IPS-18a (cell line): ENCODE measurements around the gene MACF1.
"Not testable (repeated sequence)": the region's sequence is repeated elsewhere in the genome, so short reads cannot be mapped to it uniquely, and the experiment has no call there.

Source experiments
- H3K27ac ChIP-seq: one replicate; pipeline ENCODE4 v1.5.1; 2013; ENCODE audit warnings: low read length
- H3K27me3 ChIP-seq: one replicate; pipeline ENCODE4 v1.6.1; 2013; ENCODE audit warnings: mild to moderate bottlenecking, low read length; ENCODE audit not compliant: control insufficient read depth, insufficient read depth
- H3K36me3 ChIP-seq: one replicate; pipeline ENCODE4 v1.6.1; 2013; ENCODE audit warnings: low read depth, low read length; ENCODE audit not compliant: control insufficient read depth
- H3K4me1 ChIP-seq: one replicate; pipeline ENCODE4 v1.6.1; 2013; ENCODE audit warnings: low read depth, low read length; ENCODE audit not compliant: control insufficient read depth
- H3K4me3 ChIP-seq: one replicate; pipeline ENCODE4 v1.5.1; 2013; ENCODE audit warnings: low read length
- H3K9ac ChIP-seq: one replicate; pipeline ENCODE4 v1.6.1; 2013; ENCODE audit warnings: mild to moderate bottlenecking, low read length, moderate library complexity
- H3K9me3 ChIP-seq: one replicate; pipeline ENCODE4 v1.6.1; 2013; ENCODE audit warnings: low read depth, low read length; ENCODE audit not compliant: control insufficient read depth

MACF1 gene

GRCh38 chr1:39438042-39438441 lies 233.5 kb downstream of the MACF1 start:
- no peak overlapping the region for H3K27ac ChIP-seq
- H3K36me3 ChIP-seq: peaks cover 85% of the 10 kb centered on the region
- H3K27me3 ChIP-seq: no peaks in the 10 kb centered on the region
- H3K4me1 ChIP-seq: no peaks in the 10 kb centered on the region
- H3K9me3 ChIP-seq: no peaks in the 10 kb centered on the region
- no peak overlapping the region for H3K4me3 ChIP-seq
- no peak overlapping the region for H3K9ac ChIP-seq

DNA sequence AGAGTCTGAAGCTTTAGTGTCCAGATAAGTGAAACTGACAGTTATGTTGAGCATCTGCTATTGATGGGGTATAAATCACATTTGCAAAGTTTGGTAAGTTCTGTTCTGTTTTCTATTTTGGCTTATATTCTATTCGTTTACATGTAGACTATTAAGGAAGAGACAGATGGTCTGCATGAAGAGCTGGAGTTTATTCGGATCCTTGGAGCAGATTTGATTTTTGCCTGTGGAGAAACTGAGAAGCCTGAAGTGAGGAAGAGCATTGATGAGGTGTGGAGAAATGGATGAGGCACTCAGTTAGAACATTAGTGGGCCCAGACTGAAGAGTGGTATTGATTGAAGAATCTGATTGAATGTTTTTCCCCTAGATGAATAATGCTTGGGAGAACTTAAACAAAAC lies 236.4 kb downstream of the MACF1 start:
- Histone ChIP-seq H3K36me3 (peaks cover 87% of the 10 kb centered on the region), H3K27ac (no peak overlapping the region), H3K4me1 (no peaks in the 10 kb centered on the region), H3K9ac (no peak overlapping the region), H3K27me3 (no peaks in the 10 kb centered on the region), H3K9me3 (no peaks in the 10 kb centered on the region), H3K4me3 (no peak overlapping the region)

DNA sequence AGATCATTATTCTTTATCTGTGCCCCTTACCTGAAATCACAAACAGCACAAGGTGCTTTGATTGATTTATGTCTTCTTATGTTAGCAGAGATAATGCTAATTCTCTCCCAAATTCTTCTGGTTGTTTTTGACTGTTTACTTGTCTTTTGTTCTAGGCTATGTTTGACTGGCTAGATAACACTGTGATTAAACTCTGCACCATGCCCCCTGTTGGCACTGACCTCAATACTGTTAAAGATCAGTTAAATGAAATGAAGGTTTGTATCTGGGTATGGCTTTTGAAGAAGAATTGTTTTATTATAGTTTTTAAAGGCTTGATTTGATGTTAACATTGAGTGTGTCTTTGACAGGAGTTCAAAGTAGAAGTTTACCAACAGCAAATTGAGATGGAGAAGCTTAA lies 237.3 kb downstream of the MACF1 start:
- Histone ChIP-seq H3K27me3 (no peaks in the 10 kb centered on the region), H3K27ac (no peak overlapping the region), H3K9ac (no peak overlapping the region), H3K4me1 (no peaks in the 10 kb centered on the region), H3K36me3 (peaks cover 85% of the 10 kb centered on the region), H3K9me3 (no peaks in the 10 kb centered on the region), H3K4me3 (no peak overlapping the region)

DNA sequence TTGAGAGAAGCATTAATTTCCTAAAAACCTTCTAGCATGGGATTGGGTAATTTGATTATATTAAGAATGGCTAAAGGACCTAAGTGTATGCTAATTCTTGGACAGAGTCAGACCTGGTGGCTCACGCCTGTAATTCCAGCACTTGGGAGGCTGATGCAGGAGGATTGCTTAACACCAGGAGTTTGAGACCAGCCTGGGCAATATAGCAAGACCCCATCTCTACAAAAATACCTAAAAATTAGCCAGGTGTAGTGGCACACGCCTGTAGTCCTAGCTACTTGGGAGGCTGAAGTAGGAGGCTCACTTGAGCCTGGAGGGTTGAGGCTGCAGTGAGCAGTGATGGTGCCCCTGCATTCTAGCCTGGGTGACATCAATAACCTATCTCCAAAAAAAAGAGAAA lies 241.1 kb downstream of the MACF1 start:
- H3K27me3 ChIP-seq: no peaks in the 10 kb centered on the region
- H3K4me1 ChIP-seq: no peaks in the 10 kb centered on the region
- no peak overlapping the region for H3K4me3 ChIP-seq
- no peaks in the 10 kb centered on the region for H3K9me3 ChIP-seq
- H3K36me3 ChIP-seq: peaks cover 89% of the 10 kb centered on the region
- H3K9ac ChIP-seq: no peak overlapping the region
- H3K27ac ChIP-seq: no peak overlapping the region

DNA sequence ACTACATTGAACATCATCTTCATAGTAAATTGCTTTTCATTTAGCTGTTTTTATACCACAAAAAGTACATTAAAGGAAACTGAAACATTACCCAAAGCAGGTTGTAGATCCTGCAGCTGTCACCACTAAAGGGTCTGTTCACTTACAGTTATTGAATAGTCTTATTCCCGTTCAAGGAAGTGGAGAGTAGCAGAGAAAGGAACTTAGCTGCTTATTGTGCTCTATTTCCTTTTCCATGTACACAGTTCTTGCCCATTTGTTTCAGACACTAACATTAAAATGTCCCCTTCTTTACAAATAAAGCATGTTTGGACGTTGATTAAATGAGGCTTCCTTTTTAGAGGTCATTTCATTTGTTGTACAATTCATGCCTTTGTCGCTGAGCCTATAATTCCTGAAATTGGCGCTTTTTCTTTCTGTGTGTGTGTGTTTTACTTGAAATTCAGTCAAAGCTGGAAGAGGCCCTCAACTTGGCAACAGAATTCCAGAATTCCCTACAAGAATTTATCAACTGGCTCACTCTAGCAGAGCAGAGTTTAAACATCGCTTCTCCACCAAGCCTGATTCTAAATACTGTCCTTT lies 242.6 kb downstream of the MACF1 start:
- no peaks in the 10 kb centered on the region for H3K9me3 ChIP-seq
- no peak overlapping the region for H3K27ac ChIP-seq
- peaks cover 89% of the 10 kb centered on the region for H3K36me3 ChIP-seq
- no peak overlapping the region for H3K9ac ChIP-seq
- H3K4me3 ChIP-seq: no peak overlapping the region
- H3K27me3 ChIP-seq: no peaks in the 10 kb centered on the region
- H3K4me1 ChIP-seq: no peaks in the 10 kb centered on the region

- H3K27ac ChIP-seq, H3K27me3 ChIP-seq, H3K4me1 ChIP-seq, H3K4me3 ChIP-seq, H3K9ac ChIP-seq, H3K9me3 ChIP-seq: not testable (repeated sequence)
- H3K36me3 ChIP-seq: peaks cover 92% of the 10 kb centered on the region
These were observed 245.5 kb downstream of the MACF1 start for GRCh38 chr1:39450041-39450440.

DNA sequence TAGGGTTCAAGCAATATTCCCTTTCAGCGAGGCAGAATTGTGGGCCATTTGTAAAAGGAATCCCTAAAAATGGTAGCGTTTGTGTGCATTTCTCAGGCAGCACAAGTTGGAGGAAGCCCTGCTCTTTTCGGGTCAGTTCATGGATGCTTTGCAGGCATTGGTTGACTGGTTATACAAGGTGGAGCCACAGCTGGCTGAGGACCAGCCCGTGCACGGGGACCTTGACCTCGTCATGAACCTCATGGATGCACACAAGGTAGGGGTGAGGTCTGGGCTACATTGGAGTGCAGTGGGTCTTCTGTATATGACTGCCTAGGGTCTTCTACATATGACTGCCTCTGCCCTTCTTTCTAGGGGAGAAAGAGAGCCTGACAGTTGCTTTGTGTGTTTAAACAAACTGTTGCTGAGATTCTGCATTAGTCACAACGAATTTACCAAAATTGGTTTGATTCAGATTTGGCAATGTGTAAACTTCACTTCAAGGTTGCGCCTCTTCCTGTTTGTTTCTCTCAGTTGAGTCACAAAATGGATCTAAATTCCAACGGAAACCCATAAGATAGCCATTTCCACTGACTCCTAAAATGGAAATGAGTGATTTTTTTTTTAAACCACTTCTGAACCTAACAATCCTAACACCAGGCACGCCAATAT lies 246.6 kb downstream of the MACF1 start:
- no peak overlapping the region for H3K27ac ChIP-seq
- H3K36me3 ChIP-seq: peaks cover 93% of the 10 kb centered on the region
- no peak overlapping the region for H3K4me3 ChIP-seq
- no peaks in the 10 kb centered on the region for H3K4me1 ChIP-seq
- no peaks in the 10 kb centered on the region for H3K9me3 ChIP-seq
- H3K27me3 ChIP-seq: no peaks in the 10 kb centered on the region
- no peak overlapping the region for H3K9ac ChIP-seq

DNA sequence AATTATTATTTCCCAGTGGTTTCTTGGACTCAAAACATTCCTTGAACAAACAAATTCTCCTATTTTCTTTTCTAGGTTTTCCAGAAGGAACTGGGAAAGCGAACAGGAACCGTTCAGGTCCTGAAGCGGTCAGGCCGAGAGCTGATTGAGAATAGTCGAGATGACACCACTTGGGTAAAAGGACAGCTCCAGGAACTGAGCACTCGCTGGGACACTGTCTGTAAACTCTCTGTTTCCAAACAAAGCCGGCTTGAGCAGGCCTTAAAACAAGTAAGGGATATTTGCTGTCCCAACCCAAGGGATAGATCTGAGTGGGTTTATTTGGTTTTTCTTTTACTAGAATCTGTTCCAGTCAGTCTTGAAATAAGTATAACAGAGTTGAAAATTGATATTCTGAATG lies 247.6 kb downstream of the MACF1 start:
- no peak overlapping the region for H3K27ac ChIP-seq
- no peaks in the 10 kb centered on the region for H3K9me3 ChIP-seq
- no peaks in the 10 kb centered on the region for H3K27me3 ChIP-seq
- no peak overlapping the region for H3K9ac ChIP-seq
- H3K4me1 ChIP-seq: no peaks in the 10 kb centered on the region
- H3K4me3 ChIP-seq: no peak overlapping the region
- H3K36me3 ChIP-seq: peaks cover 94% of the 10 kb centered on the region

- no peak overlapping the region for H3K27ac ChIP-seq
- H3K4me1 ChIP-seq: no peaks in the 10 kb centered on the region
- H3K9me3 ChIP-seq: no peaks in the 10 kb centered on the region
- H3K36me3 ChIP-seq: peaks cover 94% of the 10 kb centered on the region
- H3K9ac ChIP-seq: no peak overlapping the region
- no peak overlapping the region for H3K4me3 ChIP-seq
- H3K27me3 ChIP-seq: no peaks in the 10 kb centered on the region
These were observed 248.0 kb downstream of the MACF1 start for GRCh38 chr1:39452540-39452939.

DNA sequence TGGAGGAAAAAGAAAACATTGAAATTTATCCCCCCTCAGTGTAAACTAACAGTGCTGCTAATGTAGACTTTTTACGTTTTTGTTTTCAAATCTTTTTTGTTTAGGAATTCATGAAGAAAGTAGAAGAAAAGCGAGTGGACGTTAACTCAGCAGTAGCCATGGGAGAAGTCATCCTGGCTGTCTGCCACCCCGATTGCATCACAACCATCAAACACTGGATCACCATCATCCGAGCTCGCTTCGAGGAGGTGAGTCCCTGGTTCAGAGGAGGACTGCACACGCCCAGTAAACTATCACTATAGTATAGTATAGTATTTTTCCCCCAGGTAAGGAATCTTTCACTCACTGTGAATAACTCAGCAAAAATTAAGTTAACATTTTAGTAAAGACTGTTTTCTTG lies 249.1 kb downstream of the MACF1 start:
- no peaks in the 10 kb centered on the region for H3K27me3 ChIP-seq
- no peaks in the 10 kb centered on the region for H3K4me1 ChIP-seq
- no peak overlapping the region for H3K4me3 ChIP-seq
- H3K9me3 ChIP-seq: no peaks in the 10 kb centered on the region
- peaks cover 94% of the 10 kb centered on the region for H3K36me3 ChIP-seq
- no peak overlapping the region for H3K27ac ChIP-seq
- no peak overlapping the region for H3K9ac ChIP-seq

GRCh38 chr1:39458991-39459390 lies 254.5 kb downstream of the MACF1 start:
- peaks cover 100% of the 10 kb centered on the region for H3K36me3 ChIP-seq
- H3K4me1 ChIP-seq: no peaks in the 10 kb centered on the region
- no peak overlapping the region for H3K27ac ChIP-seq
- no peak overlapping the region for H3K4me3 ChIP-seq
- no peak overlapping the region for H3K9ac ChIP-seq
- H3K27me3 ChIP-seq: no peaks in the 10 kb centered on the region
- no peaks in the 10 kb centered on the region for H3K9me3 ChIP-seq

DNA sequence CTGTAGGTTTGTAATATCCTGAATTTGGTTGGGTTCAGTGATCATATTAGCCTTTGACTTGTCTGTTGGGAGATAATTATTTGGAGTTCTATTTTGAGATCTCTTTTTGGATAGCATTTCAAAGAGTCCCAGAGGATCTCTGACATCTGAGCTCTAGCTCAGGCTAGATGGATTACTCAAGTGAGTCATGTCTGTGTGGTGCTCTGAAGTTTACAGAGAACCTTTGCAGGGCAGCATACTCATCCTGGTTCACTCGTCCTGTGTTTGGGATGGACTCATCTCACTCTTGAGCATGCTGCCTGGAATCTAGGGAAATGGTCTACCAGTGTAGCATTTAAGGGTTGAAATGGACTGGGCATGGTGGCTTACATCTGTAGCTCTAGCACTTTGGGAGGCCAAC lies 257.6 kb downstream of the MACF1 start:
- H3K27ac ChIP-seq: no peak overlapping the region
- H3K27me3 ChIP-seq: no peaks in the 10 kb centered on the region
- no peak overlapping the region for H3K4me3 ChIP-seq
- H3K9me3 ChIP-seq: no peaks in the 10 kb centered on the region
- H3K4me1 ChIP-seq: no peaks in the 10 kb centered on the region
- peaks cover 97% of the 10 kb centered on the region for H3K36me3 ChIP-seq
- H3K9ac ChIP-seq: no peak overlapping the region
